GM10266 (cell line): ENCODE results near the gene RAD21L1.

Experiments used
- DNase-seq: peaks from one replicate; pipeline ENCODE4 v3.0.0; 2012; ENCODE audit errors: extremely low spot score
- TF ChIP-seq, protein P1 (sequence below): IDR thresholded peaks from 2 replicates; pipeline ENCODE4 v1.5.1; 2012; ENCODE audit warnings: mild to moderate bottlenecking, low read depth; ENCODE audit not compliant: control insufficient read depth, insufficient read depth; ENCODE audit errors: missing control alignments

Gene RAD21L1

DNA sequence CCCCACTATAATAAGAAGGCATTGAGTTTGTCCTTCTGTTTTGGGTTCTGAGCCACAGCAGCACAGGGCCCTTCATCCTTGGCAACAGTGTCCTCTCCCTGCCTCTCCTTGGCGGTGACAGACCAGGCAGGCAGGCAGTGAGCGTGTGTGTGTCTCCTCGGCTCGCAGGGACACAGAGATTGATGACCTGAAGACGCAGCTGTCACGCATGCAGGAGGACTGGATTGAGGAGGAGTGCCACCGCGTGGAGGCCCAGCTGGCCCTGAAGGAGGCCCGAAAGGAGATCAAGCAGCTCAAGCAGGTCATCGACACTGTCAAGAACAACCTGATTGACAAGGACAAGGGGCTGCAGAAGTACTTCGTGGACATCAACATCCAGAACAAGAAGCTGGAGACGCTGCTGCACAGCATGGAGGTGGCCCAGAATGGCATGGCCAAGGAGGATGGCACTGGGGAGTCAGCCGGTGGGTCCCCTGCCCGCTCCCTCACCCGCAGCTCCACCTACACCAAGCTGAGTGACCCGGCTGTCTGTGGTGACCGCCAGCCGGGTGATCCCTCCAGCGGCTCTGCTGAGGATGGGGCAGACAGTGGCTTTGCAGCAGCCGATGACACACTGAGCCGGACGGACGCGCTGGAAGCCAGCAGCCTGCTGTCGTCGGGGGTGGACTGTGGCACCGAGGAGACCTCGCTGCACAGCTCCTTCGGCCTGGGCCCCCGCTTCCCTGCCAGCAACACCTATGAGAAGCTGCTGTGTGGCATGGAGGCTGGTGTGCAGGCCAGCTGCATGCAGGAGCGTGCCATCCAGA lies 79.1 kb downstream of the RAD21L1 start:
- DNase-seq, result no peak

More for the DNA sequence above, 79.1 kb downstream of the RAD21L1 start:
- TF ChIP-seq, protein P1, sequence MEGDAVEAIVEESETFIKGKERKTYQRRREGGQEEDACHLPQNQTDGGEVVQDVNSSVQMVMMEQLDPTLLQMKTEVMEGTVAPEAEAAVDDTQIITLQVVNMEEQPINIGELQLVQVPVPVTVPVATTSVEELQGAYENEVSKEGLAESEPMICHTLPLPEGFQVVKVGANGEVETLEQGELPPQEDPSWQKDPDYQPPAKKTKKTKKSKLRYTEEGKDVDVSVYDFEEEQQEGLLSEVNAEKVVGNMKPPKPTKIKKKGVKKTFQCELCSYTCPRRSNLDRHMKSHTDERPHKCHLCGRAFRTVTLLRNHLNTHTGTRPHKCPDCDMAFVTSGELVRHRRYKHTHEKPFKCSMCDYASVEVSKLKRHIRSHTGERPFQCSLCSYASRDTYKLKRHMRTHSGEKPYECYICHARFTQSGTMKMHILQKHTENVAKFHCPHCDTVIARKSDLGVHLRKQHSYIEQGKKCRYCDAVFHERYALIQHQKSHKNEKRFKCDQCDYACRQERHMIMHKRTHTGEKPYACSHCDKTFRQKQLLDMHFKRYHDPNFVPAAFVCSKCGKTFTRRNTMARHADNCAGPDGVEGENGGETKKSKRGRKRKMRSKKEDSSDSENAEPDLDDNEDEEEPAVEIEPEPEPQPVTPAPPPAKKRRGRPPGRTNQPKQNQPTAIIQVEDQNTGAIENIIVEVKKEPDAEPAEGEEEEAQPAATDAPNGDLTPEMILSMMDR, result no peak
